ENCODE data around the gene DEPDC7.
"Not testable (repeated sequence)": the region's sequence is repeated elsewhere in the genome, so short reads cannot be mapped to it uniquely, and the experiment has no call there.

The DEPDC7 gene

GRCh38 chr11:33015621-33016551 lies at the start of gene DEPDC7:
TSS of gene DEPDC7 (plus strand) at chr11:33015878. CDS start at chr11:33015956, 78 bp downstream.
- peak; percentile 92 for DNase-seq

GRCh38 chr11:32968541-32968940 lies 47.1 kb upstream of the DEPDC7 start:
- DNase-seq = no peak

DNA sequence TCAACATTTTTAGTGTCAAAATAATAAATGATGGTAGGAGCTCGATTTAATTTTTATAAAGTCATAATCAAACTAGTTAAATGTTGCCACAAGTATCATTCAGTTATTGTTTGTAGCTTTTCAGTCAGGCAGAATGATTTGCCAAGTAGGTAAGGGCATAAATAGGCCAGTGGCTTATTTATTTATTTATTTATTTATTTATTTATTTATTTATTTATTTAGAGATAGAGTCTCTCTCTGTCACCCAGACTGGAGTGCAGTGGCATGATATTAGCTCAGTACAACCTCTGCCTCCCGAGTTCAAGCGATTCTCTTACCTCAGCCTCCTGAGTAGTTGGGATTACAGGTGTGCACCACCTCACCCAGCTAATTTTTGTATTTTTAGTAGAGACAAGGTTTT lies 43.4 kb upstream of the DEPDC7 start:
- DNase-seq = not testable (repeated sequence)

- DNase-seq = no peak
These were observed 42.9 kb upstream of the DEPDC7 start for GRCh38 chr11:32972781-32973180.

GRCh38 chr11:32982626-32983025 lies 33.1 kb upstream of the DEPDC7 start:
- no peak for DNase-seq

- DNase-seq = no peak
These were observed 32.2 kb upstream of the DEPDC7 start for GRCh38 chr11:32983506-32983905.

GRCh38 chr11:32985600-32985999 lies 30.1 kb upstream of the DEPDC7 start:
- no peak for DNase-seq

DNA sequence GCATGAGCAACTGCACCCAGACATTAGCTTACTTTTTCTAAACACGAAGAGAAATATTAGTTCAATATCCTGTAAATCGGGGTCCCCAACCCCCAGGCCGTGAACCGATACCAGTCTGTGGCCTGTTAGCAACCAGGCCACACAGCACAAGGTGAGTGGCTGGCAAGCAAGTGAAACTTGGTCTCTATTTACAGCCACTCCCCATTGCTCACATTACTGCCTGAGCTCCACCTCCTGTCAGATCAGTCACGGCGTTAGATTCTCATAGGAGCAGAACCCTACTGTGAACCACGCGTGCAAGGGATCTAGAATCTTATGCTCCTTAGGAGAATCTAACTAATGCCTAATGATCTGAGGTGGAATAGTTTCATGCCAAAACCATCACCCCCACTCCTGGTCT lies 27.8 kb upstream of the DEPDC7 start:
- no peak for DNase-seq

DNA sequence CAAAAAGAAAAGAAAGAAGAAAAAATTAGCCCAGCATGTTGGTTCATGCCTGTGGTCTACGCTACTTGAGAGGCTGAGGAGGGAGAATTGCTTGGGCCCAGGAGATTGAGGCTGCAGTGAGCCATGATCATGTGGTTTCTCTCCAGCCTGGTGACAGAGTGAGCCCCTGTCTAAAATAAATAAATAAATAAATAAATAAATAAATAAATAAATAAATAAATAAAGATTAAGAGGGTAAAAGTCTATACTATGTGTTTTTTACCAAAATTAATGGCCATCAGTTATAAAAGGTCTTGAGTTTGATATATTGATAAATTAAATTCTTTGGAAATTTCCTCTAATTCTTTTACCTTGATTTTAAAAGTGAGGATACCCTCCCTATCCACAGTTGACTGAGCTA lies 25.2 kb upstream of the DEPDC7 start:
- no peak for DNase-seq

DNA sequence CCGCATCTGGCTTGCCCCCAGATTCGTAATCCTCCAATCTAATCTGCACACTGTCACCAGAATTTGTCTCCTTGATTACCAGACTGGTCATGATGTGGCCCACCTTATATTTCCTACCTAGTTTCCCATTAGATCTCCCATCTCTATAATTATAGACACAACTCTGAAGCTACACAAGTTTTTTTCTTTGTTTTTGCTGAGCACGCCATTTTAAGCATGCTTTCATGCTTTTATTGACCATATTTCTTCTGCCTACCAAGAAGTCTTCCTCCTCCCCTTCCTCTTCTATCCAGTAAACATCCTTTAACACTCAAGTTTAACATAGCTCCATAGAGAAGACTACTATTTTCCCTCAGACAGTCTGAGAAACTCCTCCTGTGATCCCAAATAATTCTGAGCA lies 24.3 kb upstream of the DEPDC7 start:
- no peak for DNase-seq

GRCh38 chr11:32991898-32992297 lies 23.8 kb upstream of the DEPDC7 start:
- DNase-seq = no peak

DNA sequence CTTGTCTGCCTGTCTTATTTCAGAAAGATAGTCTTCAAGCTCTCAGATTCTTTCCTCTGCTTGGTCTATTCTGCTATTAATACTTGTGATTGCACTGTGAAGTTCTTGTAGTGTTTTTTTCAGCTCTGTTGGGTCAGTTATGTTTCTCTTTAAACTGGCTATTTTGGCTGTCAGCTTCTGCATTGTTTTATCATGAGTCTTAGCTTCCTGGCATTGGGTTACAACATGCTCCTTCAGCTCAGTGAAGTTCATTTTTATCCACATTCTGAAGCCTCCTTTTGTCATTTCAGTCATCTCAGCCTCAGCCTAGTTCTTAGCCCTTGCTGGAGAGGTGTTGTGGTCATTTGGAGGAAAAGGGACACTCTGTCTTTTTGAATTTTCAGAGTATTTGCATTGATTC lies 15.5 kb upstream of the DEPDC7 start:
- DNase-seq = no peak

DNA sequence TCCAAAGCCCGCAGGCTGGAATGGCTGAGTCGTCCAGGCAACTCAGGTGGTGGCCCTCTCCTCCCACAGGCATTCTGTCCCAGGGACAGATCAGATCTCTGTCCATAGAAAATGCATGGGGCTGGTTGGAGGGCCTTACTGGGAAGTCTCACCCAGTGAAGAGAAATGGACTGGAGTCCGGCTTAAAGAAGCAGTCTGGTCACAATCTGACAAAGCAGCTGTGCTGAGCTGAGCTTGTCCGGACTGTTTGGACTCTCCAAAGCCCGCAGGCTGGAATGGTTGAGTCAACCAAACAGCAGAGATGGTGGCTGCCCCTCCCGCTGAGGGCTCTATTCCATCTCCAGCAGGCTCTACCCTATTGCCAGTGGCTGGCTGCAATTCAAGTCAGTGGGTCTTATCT lies 14.4 kb upstream of the DEPDC7 start:
- no peak for DNase-seq

GRCh38 chr11:33001751-33002542 lies 13.7 kb upstream of the DEPDC7 start:
- no peak for DNase-seq

DNA sequence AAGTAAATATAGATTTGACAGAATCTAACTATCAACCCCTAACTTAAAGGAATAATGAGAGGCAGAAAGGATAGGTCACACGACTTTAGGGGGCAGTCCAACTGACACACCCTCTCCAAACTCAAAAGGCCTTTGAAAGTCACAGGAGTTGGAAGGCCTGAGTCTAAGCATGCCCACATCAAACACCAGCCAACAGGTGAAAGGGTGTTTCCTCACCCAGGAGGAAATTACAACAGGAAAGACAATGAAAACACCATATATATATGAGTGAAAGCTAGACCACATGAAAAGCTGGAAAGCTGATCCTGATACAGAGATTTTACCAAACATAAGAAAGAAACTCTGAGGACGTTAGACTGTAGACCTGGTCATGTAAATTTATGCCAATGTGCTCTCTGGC lies 10.5 kb upstream of the DEPDC7 start:
- no peak for DNase-seq

GRCh38 chr11:33006010-33006409 lies 9.7 kb upstream of the DEPDC7 start:
- DNase-seq = no peak

- DNase-seq = no peak
These were observed 1.9 kb upstream of the DEPDC7 start for GRCh38 chr11:33013755-33014154.

DNA sequence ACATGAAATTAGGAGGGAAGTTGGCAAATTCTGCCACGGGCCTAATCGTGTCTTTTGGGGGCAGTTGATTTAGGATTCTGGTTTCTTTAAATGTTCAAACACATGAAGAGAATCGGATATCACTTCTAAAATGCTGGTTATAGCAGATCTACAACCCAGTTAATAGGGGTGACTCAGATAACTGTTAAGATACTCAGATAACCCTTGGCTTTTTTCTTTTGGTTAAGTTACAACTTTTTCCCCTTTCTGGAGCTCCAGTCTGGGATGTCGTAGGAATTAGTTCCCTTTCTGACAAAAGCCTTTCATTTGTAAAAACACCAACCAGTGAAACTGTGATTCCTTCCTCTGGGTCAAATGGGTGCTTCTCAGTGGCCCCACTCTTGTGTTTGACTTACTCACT lies 976 bp downstream of the DEPDC7 start:
- no peak for DNase-seq

- no peak for DNase-seq
These were observed 1.8 kb downstream of the DEPDC7 start for GRCh38 chr11:33017478-33017877.

DNA sequence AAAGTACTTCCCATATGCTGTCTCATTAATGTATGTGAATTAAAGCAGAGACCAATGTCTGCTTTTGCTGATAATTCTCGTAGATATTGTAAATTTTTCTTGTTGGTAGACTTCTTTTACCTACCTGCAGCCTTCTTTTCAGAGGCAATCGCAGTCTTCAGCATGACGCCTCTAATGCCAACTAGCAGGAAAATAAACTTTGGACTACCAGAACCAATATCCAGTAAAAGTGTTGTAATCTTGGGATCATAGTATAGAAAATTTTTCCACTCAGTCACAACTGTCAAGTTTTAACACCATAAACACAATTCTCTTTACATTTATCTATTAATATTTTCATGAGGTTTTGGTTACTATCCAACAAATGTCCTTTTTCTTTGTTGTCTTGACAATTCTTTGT lies 2.3 kb downstream of the DEPDC7 start:
- no peak for DNase-seq

DNA sequence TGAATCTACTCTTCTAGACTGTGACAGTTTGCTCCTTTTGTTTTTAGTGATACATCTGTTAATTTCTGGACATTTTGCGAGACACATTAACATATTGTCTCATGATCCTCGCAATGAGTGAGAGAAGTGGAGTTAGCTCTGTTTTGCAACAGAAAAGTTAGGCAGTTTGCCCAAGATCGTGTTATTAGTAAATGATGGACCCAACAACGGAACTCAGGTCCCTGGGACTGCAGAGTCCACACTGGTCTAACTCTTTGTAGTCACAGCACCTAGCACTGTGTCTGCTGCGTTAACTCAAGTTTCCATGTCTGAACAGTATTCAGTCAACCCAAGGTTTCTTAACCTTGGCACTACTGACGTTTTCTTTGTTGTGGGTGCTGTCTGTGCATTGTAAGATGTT lies 3.2 kb downstream of the DEPDC7 start:
- DNase-seq = no peak

DNA sequence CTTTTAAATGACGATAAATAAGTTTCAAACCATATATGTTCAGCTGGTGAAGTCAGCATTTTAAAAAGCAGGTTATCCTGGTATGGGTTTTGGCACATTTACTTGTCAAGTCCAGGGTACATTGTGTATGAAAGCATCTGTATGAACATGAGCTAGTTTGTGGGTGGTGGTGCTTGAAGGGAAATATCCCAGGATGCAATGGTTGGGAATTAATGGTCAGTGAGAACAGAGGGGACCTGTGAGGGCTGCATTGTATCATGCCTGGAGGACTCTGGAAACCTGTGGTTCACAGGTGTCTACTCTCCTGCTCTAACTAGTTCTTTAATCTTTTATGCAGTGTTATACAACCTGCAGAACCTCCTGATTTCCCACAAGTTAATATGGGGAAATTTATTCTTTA lies 5.8 kb downstream of the DEPDC7 start:
- DNase-seq = no peak

GRCh38 chr11:33021937-33022336 lies 6.3 kb downstream of the DEPDC7 start:
- DNase-seq = no peak

GRCh38 chr11:33025339-33025722 lies 9.7 kb downstream of the DEPDC7 start:
- DNase-seq = no peak

All from T1000 (cell line).